ENCODE results near the gene BBX.
"Not testable (repeated sequence)": the region's sequence is repeated elsewhere in the genome, so short reads cannot be mapped to it uniquely, and the experiment has no call there.

The BBX gene

GRCh38 chr3:107803170-107803569 is 280.4 kb downstream of the BBX start:
- no peak for DNase-seq (ENCODE audit: low spot score)

GRCh38 chr3:107806021-107806420 is 283.3 kb downstream of the BBX start:
- no peak for DNase-seq (ENCODE audit: low spot score)

DNA sequence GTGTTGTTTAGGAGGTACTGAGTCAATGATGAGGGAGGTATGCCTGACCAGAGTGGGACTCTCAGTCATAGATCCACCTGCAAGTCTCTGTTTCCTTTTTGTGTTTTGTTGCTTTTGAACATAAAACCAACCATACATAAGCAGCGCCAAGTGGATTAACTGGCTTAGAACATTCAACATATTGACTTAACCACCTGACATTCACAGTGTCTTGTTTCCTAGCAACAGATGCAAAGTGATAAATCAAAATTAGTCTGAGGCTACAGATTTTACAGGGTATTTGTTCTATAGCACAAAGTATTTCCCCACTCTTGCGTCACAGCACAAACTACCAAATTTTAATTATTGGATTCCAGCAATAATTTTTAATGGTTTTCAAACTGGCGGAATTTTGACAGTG is 283.8 kb downstream of the BBX start:
- no peak for DNase-seq (ENCODE audit: low spot score)

- no peak for DNase-seq (ENCODE audit: low spot score)
Measured at GRCh38 chr3:107810171-107811071, 287.7 kb downstream of the BBX start.

GRCh38 chr3:107813026-107813425 is 290.3 kb downstream of the BBX start:
- no peak for DNase-seq (ENCODE audit: low spot score)

DNA sequence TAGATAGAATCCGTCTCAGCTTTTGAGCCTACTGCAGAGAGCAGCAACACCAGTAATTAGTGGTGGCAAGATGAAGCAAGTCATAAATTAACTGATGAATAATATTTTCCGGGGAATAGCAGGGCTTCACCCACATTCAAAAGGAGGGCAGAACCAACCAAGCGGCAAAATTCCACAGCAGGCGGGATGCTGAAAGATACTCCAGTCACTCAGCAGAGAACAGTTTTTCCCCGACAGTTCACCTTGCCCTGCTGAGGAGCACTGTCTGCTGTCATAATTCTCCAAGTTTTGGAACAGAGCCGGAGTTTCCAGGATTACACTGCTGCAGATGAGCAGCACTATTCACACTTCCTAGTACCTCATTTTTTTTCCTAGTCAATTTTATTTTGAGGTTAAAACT is 293.3 kb downstream of the BBX start:
- no peak for DNase-seq (ENCODE audit: low spot score)

DNA sequence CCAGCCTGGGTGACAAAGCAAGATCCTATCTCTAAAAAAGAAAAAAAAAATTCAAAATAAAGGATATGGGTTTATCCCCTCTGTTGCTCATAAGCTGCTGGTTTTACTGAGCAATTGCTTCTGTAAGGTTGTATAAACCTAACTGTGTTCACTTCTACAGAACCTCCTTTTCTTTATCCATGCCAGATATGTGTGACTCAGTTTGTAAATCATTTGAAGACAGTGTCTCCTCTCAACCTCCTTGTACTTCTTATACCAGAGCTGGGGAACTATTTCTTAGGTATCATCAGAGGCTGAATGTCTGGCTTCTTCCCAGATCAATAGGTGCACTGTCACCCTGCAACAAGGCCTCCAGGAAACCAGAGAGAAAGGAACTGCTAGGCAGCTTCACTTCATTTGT is 294.3 kb downstream of the BBX start:
- DNase-seq (ENCODE audit: low spot score), result no peak

DNA sequence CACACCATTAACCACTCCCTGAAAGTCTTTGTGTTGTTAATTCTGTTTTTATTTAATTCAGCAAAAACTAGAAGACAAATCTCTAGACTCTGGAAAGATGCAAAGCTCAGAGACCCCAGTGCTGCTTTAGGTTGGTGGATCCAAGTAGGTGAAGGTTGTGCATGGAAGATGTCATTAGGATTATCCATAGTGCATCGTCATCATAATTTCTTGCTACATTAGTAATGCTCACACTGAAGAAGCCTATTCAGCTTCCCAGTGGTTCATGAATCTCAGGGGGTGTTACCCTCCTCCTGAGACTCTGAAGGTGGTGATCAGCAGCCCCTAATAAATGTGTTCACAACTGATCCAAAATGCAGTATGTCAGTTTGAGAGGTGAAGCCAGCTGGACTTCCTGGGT is 295.3 kb downstream of the BBX start:
- no peak for DNase-seq (ENCODE audit: low spot score)

GRCh38 chr3:107819656-107820055 is 296.9 kb downstream of the BBX start:
- DNase-seq (ENCODE audit: low spot score), result no peak

DNA sequence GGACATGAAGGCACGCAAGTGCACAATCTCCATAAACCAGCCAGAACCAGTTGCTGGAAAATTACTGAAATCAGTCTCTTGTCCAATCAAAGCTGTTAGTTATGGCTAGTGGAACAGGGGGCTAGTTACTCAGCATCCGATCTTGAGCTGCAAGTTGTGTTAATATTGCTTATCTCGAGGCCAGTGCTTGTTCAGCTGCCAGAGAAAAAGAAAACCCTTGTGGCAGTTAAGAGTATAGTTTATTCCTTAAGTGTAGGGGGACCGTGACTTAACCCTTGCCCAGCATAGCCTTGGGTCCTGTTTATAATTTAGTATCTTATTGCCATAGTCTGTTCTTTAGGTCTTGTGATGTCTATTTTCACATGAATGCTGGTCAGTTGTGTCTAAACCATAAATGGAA is 299.5 kb downstream of the BBX start:
- DNase-seq (ENCODE audit: low spot score), result no peak

GRCh38 chr3:107824822-107825371 is 302.1 kb downstream of the BBX start:
- DNase-seq (ENCODE audit: low spot score), result no peak

GRCh38 chr3:107825556-107825955 is 302.8 kb downstream of the BBX start:
- DNase-seq (ENCODE audit: low spot score), result no peak

- DNase-seq (ENCODE audit: low spot score), result no peak
Measured at GRCh38 chr3:107826727-107827126, 304.0 kb downstream of the BBX start.

DNA sequence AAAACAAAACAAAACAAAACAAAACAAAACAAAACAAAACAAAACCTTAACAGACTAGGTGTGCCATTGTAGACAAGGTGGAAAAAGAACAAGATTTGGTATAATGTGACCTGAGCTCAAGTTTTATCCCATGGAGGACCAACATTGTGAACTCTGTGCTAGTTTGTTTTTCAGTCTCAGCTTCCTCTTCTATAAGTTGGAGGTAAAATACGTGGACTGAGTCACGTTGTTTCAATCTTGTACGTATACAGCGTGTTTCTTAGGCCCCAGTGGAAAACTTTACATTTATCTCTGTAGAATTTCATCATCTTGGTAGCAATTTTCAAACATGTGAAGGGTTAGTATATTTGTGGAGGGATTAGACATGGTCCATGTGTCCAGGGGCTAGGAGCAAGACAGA is 306.4 kb downstream of the BBX start:
- DNase-seq (ENCODE audit: low spot score), result no peak

DNA sequence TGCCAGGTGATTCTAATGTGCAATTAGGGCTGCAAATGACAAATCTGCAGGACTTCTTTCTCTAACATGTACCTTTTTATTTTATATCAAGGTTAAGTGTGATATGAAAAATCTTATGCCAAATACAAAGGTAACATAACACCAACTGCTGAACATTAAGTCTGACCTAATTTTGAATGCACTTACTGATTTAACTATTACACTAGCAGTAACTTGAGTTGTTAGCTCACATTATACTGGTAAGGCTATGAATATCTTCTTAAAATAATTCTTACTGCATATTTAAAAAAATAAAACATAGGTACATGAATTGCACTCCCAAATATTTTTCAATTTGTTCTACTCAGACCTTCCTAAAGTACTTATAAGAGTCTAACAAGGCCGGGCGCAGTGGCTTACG is 308.8 kb downstream of the BBX start:
- DNase-seq (ENCODE audit: low spot score), result no peak

GRCh38 chr3:107833043-107833442 is 310.3 kb downstream of the BBX start:
- DNase-seq (ENCODE audit: low spot score), result no peak

DNA sequence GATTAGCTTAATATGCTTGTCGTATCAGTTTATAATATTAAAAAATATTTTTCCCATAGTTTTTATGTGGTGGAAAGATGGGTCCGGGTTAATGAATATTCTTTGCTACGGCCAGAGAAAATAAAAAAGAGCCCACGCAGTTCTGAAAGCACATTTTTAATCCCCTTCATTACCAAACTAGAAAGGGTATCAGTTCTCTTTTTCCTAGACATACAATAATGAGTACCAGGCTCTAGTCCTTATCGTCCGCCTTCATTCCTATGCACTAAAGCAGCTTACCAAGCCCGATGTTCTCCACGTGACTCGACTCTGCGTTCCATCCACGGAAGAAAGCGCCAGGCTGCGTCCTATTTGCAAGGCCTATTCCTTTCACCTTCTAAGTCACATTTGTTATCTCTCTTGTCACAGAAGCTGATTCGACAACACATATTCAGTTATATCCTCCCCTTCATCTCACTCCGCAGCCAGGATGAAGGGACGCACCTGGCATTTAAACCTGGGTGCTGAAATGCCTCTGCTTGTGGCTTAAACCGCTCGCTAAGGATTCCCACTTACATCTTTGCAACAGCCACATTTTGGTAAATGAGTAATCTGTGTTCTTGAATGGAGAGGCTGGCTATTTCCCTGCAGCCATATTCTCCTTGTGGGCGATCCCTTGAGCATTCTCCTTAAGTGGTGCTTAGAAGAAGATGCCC is 311.1 kb downstream of the BBX start:
- no peak for DNase-seq (ENCODE audit: low spot score)

- not testable (repeated sequence) for DNase-seq (ENCODE audit: low spot score)
Measured at GRCh38 chr3:107835001-107835400, 312.2 kb downstream of the BBX start.

DNA sequence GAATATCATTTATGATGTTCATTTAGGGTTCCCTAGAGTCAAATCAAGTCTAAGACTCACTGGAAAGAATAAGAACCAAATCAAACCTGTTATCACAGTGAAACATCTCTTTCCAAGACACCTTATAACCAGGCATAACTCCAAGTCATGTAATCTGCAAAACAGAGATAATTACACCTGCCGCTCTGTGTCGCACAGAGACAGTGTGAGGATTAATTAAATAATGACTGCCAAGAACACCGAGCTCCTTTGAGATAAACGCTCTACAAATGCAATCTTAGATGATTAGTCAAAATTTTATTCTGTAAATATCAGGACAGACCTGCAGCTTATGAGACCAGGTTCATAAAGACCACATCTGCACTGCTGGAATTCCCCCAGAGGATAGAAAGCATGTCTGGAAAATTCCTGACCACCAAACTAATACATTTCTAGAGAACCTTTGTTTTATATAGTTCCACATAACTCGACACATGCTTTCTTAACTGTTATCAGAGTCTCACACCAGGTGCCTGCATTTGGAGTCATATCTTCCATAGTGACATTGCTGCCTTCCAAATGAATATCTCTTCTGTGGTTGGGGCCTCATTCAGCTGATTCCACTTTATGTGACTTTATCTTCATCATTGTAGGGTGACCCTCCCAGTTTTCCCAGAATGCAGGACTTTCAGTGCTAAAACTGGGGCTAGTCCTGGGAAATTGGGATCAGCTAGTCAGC is 315.3 kb downstream of the BBX start:
- no peak for DNase-seq (ENCODE audit: low spot score)

- DNase-seq (ENCODE audit: low spot score), result no peak
Measured at GRCh38 chr3:107841831-107842230, 319.1 kb downstream of the BBX start.

GRCh38 chr3:107842940-107843339 is 320.2 kb downstream of the BBX start:
- DNase-seq (ENCODE audit: low spot score), result no peak
